ENCODE measurements around the gene HNRNPU. TPM values are rescaled to one million over a fixed set of nuclear protein-coding genes. Genes with fewer than 3 reads are reported as not detected.

Gene HNRNPU
- total RNA-seq, result 85.2 TPM

DNA sequence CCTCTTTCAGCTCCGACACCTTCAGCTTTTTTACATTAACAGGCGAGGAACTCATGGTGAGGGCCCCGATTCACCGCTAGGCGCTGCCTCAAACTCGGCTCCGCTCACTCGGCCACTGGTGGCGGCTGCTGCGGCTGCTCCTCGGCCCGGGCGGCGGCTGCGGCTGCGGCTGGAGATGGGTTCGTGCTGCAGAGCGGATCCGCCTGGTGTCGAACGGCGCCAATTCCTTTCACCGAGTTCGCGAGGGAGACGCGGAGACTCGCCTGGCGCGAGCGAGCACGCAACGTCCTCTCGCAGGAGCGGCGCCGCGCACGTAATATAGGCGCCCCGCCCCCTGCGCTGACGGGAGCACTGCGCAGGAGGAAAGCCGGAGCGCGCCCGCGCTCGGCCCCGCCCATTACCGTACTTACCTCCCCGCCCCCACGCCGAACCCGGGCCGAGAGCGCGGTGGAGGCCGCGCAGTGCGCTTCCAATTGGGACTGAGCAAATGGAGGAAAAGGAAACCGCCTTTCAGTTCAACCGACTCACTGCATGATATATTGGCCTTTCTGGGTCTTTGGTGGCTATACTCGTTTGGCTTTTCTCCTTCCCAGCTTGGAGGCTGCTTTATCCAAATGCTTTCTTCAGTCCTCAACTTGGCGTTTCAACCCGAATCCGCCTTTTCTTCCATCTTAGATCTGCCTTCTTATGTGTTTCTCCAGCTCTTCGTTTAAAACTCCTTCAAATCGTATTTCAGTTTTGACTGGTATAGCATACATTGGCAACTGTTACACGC lies at the start of gene HNRNPU:
Gene HNRNPU, minus strand, starts transcription at position 291 of the 775 bp plus-strand sequence. Its CDS starts 236 bp downstream, at position 55.
- DNase-seq (ENCODE audit: low spot score), result peak; percentile 98

DNA sequence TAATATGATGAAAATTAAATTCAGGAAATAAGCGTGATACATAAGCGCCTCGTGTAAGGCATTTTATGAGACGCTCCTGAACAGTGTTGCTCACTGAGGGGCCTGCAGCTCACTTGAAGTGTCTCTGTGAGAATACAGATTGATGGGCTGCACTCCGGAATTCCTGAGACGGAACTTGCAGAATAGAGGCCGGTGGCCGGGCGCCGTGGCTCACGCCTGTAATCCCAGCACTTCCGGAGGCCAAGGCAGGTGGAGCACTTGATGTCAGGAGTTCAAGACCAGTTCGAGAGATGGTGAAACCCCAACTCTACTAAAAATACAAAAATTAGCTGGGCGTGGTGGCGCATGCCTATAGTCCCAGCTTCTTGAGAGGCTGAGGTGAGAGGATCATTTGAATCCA lies 49.5 kb upstream of the HNRNPU start:
- ATAC-seq (no peak), DNase-seq (ENCODE audit: low spot score) (no peak)

More for the DNA sequence above, at the start of gene HNRNPU:
- peak; percentile 83 for ATAC-seq

DNA sequence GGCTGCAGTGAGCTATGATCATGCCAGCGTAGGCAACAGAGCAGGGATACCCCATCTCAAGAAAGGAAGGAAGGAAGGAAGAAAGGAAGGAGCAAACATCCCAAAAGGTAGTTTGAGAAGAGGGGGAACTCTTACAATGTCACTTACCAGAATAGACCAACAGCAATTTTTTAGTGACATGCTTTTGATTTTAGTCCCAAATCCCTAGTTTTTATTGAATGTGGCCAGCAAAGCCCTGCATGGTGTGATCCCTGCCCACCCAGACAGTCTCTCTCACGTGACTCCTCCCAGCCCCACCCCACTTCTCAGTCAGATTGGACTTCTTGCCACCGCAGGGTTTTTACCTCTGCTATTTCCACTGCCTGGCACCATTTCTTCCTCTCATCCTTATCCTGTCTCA lies 39.8 kb upstream of the HNRNPU start:
- ATAC-seq, result peak; percentile 19
- DNase-seq (ENCODE audit: low spot score), result no peak

DNA sequence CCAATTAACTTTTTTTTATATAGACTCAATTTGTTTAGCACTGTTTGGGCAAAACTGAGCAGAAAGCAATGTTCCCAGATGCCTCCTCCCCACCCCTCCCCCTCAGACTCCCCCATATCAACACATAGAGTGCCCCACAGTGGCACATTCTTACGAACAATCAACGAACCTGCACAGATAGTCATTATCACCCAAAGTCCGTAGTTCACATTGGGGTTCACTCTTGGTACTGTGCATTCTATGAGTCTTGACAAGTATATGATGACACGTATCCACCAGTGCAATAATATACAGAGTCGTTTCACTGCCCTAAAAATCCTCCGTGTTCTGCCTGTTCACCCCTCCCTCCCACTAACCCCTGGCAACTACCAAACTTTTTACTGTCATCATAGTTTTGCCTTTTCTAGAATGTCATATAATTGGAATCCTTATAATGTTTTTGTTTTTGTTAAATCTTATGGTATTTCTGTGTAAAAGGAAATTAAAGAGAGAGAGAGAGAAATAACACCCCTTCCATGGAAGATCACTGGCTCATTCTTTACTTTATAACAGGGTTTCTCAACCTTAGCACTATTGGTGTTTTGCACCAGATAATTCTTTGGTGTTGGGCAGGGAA lies 37.2 kb upstream of the HNRNPU start:
- ATAC-seq (no peak), DNase-seq (ENCODE audit: low spot score) (no peak)

DNA sequence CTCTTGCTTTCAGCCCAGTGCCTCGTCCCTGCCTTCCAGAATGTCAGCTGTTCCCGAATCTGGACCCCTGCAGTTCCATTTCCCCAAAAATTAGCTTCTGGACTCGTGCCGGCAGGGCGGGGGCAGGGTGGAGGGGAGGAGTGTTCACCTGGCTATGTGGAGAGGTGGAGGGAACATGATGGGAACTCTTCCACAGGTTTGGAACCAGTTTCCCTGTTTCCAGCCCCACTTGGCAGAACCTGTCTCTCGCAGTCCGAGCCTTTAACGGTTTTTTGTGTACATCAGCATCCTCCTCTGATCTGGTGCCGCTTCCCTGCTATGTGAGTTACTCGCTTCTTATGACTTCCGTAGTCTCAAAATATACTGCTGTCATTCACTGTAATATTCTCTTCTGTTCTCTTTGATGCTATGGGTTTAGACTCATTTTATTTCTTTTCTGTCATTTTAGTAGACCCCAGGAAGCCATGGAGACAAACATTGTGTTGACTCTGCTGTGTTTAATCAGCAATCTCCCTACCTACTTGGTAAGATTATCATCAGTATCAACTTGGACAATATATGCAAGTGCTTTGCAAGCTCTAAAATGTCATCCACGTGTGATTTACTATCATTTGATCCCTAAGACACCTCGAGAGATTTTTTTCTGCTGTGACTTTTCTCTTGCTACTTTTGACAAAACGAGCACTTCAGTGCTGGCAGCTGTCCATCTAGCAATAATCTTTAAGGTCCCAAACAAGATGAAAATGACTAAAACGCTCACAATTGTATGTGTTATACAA lies 33.3 kb upstream of the HNRNPU start:
- DNase-seq (ENCODE audit: low spot score), result no peak
- ATAC-seq, result no peak

DNA sequence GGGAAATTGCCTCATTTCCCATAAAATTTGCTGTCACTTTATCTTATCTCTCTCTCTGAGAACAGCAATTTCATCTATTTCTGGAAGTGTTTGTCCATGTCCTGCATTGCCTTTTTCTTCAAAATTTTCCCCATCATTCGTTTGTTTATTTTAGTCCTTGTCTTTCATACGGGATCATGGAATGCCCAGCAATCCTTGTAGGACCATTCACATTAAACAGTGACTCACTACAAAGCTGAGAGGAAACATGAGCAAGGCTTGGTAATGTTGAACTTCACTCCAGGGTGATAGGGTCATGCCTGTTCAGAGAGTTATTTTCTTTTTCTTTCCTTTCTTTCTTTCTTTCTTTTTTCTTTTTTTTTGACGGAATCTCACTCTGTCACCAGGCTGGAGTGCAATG lies 32.2 kb upstream of the HNRNPU start:
- DNase-seq (ENCODE audit: low spot score) (no peak), ATAC-seq (no peak)

DNA sequence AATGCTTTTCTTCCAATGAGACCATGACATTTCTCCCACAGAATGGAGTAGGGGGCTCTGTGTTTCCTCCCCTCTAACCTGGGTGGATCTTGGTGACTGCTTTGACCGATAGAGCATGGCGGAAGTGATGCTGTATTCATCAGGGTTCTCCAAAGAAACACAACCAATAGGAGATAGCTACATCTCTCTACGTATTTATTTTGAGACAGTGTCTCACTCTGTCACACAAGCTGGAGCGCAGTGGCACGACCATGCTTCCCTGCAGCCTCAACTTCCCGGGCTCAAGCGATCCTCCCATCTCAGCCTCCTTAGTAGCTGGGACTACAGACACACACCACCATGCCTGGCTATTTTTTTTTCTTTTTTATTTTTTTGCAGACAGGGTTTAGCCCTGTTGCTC lies 29.5 kb upstream of the HNRNPU start:
- no peak for DNase-seq (ENCODE audit: low spot score)
- no peak for ATAC-seq

DNA sequence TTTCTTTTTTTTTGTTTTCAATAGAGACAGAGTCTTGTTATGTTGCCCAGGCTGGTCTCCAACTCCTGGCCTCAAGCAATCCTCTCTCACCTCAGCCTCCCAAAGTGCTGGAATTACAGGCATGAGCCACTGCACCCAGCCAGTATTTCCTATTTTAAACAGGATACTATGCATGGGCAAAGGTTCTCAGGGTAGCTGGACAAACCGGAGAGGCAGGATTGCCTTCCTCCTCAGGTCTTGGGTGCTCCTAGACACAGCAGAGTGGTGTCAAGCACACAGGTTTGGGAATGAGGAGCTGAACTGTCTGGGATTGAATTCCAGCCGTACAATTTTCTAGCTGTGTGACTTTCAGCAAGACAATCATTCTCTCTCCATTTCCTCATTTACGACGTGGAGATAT lies 22.9 kb upstream of the HNRNPU start:
- DNase-seq (ENCODE audit: low spot score) (no peak), ATAC-seq (no peak)

DNA sequence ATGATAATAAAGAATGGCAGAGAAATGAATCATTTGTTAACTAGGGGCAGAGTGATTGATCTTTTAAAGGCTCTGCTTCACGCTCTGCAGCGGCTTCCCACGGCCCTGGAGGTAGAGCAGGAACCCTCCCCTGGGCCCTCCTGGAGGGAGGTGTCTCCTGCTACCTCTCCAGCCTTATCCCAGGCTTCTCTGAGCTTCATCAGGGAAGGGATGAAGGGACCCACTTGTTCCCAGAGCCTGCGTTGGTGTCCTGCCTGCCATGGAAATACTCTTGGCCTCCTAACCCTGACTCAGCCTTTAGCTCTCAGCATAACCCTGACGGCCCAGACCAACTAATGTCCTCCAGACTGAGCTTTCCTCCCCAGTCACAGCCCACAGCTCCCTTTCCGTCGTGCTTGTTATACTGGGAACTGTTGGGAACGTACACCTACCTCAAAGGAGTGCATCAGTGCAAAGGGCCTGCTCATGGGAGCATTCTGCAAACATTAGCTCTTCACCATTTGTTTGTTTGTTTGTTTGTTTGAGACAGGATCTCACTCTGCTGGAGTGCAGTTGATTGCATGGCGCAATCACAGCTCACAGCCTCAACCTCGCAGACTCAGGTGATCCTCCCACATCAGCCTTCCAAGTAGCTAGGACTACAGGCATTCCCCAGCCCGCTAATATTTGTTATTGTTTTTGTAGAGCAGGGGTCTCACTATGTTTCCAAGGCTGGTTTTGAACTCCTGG lies 17.4 kb upstream of the HNRNPU start:
- DNase-seq (ENCODE audit: low spot score), result no peak
- no peak for ATAC-seq

DNA sequence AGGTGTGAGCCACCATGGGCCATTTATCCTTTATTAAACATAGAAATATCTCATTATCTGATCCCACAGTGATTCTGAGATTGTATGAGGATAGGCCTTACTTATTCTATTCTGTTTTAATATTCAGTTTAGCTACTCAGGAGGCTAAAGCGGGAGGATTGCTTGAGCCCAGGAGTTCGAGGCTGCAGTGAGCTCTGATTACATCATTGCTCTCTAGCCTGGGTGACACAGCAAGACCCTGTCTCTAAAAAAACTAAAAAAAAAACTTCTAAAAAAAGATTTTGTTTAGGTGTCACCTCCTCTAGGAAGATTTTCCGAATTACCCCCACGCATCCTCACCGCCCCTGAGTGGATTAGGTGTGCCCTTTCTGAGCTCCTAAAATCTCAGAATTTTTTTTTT lies 14.3 kb upstream of the HNRNPU start:
- ATAC-seq (no peak), DNase-seq (ENCODE audit: low spot score) (no peak)

DNA sequence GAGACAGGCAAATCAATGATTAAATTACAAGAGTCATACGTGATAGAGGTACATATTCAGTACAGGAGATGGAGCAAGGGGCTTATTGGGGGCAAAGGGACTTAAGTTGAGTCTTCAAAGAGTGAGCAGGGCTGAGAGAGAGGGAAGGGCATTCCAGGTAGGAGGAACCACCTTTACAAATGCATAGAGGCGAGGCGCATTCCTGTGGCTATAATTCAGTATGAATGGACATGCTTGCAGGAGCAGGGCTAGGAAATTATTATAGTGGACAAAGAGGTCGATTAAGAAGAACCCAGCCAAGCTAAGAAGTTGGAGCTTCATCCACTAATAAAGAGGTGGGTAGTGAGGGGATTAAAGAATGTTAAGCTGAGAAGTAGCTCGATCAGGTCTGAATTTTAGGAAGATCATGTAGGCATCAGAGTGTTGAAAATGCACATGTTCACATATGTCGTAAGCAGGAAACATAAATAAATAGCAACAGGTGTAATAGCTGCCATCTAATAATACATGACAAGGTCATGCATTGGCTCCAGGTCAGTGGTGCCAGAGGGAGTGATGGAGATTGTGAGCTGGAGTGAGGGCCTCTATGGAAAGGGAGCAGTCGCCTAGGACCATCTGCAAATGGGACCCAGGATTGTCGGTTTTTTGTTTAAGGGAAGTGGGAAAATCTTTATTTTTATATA lies 12.0 kb upstream of the HNRNPU start:
- no peak for ATAC-seq
- no peak for DNase-seq (ENCODE audit: low spot score)

DNA sequence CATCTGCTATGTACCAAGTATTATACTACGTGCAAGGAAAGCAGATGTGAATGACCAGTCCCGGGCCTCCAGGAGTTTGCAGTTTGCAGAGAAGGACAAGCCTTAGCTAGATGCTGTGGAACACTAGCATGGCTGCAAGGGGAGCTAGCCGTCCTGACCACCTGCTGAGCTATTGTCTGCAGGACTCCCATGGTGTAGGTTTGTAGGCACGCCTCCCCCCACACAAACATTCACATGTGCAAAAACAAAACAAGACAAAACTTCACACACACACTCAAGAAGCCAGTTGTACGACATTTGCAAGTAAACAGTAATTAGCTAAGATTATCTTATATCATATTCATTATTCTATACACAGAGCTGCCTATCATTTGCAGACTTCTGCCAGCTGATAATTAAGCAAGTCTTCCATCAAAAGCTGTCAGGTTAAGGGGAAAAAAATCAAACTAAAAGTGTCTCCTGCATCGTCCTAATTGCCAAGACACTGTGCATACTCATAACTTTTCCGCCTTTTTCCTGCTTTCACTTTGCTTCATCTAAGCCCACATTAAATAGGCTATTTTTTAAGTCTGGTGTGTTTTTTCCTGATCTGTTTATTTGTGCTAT lies 10.7 kb upstream of the HNRNPU start:
- ATAC-seq (no peak), DNase-seq (ENCODE audit: low spot score) (no peak)

DNA sequence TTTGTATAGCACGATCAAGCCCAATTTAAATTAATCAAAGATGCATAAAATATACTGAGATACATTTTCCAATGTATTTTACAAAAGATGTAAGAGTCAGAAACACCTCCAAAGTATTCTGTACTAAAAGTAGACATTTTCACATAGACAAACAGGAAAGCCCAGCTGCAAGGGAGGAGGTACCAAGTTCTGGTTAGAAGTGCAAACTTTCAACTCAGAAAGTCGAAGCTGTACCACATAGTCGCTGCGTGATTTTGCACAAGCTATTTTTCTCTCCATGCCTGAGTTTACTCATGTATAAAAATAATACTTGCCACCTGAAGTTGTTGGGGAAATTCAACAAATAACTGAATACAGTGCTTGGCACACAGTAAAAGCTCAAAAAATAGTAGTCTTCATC lies 5.6 kb upstream of the HNRNPU start:
- DNase-seq (ENCODE audit: low spot score), result no peak
- ATAC-seq, result no peak

DNA sequence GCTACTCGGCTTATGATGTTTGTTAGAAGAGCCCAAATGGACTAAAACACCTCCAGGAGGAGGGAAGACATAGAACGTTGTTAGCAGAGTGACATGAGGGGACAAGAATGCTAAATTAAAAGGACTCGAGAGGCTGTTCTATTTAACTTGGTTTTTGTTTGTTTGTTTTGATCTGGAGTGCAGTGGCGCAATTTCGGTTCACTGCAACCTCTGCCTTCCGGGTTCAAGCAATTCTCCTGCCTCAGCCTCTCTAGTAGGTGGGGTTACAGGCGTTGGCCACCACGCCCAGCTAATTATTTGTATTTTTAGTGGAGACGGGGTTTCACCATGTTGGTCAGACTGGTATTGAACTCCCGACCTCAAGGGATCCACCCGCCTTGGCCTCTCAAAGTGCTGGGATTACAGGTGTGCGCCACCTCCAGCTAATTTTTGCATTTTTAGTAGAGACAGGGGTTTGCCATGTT lies 5.1 kb upstream of the HNRNPU start:
- DNase-seq (ENCODE audit: low spot score) (no peak), ATAC-seq (no peak)

DNA sequence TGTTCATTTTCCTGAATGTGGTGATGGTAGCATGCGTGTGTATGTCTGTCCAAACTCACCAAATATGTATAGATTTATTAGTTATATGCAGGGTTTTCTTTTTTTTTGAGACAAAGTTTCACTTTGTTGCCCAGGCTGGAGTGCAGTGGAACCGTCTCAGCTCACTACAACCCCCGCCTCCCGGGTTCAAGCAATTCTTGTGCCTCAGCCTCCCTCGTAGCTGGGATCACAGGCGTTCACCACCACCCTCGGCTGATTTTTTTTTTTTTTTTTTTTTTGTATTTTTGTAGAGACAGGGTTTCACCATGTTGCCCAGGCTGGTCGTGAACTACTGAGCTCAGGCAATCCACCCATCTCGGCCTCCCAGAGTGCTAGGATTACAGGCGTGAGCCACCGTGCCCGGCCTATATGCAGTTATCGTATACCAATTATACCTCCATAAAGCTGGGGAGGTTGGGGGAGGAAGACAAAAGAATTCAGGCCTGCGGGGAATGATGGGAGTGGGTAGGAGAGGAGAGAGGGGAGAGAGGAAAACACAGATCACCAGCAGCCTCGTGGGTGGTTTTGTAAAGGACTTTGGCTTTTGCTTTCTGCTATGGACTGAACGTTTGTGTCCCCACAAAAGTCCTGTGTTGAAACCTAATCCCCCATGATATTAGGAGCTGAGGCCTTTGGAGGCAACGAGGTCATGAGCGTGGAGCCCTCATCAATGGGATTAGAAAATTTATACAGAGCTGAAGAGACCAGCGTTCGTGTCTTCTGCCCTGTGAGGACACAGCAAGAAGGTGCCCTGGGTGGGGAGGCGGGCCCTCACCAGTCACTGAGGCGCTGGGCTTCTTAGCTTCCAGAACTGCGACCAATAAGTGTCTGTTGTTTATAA lies 4.4 kb upstream of the HNRNPU start:
- ATAC-seq, result no peak
- DNase-seq (ENCODE audit: low spot score), result no peak

DNA sequence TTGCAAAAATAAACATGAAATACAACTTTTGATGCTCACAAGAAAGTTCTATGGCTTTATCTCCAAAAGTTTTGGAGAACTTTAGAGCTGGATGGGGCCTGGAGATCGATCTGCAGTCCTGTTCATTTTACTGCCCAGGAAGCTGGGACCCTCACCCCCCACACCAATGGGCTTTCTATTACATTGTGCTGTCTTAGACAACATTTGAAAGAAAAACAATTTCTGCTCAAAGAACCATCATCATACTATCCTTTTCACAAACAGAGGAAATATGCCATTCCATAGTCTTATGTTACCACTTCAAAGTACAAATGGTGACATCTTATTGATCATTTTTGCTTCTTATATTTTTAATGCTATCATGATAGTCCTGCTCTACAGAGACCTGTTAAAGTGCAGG lies 2.0 kb upstream of the HNRNPU start:
- ATAC-seq (no peak), DNase-seq (ENCODE audit: low spot score) (no peak)

DNA sequence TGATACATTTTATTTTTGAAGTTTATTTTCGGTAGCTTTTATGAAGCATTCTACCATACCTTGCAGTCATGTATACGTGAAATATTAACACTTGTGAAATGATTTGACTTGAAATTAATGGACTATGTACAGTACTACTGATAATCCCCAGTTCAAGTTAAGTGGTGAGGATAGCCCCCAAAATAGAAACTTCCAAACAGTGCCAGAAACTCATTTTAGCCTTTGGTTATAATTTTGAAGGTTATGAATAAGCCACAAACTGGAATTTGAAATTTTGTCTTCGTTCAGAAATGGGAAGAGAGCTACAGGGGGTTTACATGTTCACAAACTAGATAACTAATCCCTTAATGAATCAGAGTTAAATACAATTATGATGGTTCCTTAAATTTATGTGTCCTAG lies 1.5 kb upstream of the HNRNPU start:
- DNase-seq (ENCODE audit: low spot score), result no peak
- ATAC-seq, result no peak

DNA sequence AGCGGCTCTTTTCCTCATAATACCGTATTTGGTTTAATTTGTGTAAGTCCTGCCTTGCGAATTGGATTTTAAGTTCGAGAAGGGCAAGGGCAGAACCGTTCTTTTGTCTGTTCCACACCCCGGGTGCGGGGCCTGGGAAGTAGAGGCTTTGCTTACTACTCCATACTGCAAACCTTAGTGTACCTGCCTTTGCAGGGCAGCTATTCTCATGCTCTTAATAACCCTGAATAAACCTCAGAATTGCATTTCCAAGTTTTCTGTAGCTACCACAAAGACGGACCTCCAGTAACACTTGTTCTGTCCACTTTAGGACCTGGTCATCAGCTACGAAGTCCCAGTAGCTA lies 657 bp upstream of the HNRNPU start:
- DNase-seq (ENCODE audit: low spot score) (peak; percentile 54), ATAC-seq (peak; percentile 6)

Measured in left lobe of liver (tissue), 2 donors.